Neuronal stem cell (in vitro differentiated cells): Measurements from ENCODE around the gene BRD3OS.
A peak's percentile ranks its signal among the peaks of the same experiment; 100 is the strongest.
"Not testable (repeated sequence)": the region's sequence is repeated elsewhere in the genome, so short reads cannot be mapped to it uniquely, and the experiment has no call there.

ENCODE experiments used
- DNase-seq: peaks from one replicate; pipeline ENCODE4 v3.0.0-alpha.2; 2013; ENCODE audit warnings: low spot score
- H2AFZ ChIP-seq: one replicate; pipeline ENCODE4 v1.6.1; 2013; ENCODE audit warnings: mild to moderate bottlenecking, low read length, inconsistent platforms
- H2AK5ac ChIP-seq: 2 replicates; pipeline ENCODE4 v1.6.1; 2013; ENCODE audit warnings: low read depth, mild to moderate bottlenecking, inconsistent platforms, low read length, moderate library complexity, mixed read lengths
- H2BK120ac ChIP-seq: 2 replicates; pipeline ENCODE4 v1.6.1; 2013; ENCODE audit warnings: low read depth, mild to moderate bottlenecking, inconsistent platforms, low read length, moderate library complexity, mixed read lengths
- H2BK12ac ChIP-seq: one replicate; pipeline ENCODE4 v1.6.1; 2013; ENCODE audit warnings: low read length, inconsistent platforms
- H2BK15ac ChIP-seq: 2 replicates; pipeline ENCODE4 v1.6.1; 2013; ENCODE audit warnings: mild to moderate bottlenecking, low read length, inconsistent platforms, mixed read lengths
- H2BK5ac ChIP-seq: one replicate; pipeline ENCODE4 v1.6.1; 2013; ENCODE audit warnings: inconsistent platforms, mild to moderate bottlenecking, low read length, moderate library complexity
- H3K14ac ChIP-seq: one replicate; pipeline ENCODE4 v1.6.1; 2013; ENCODE audit warnings: low read length, inconsistent platforms
- H3K18ac ChIP-seq: 2 replicates; pipeline ENCODE4 v1.6.1; 2013; ENCODE audit warnings: low read length, inconsistent platforms
- H3K23ac ChIP-seq: 2 replicates; pipeline ENCODE4 v1.6.1; 2013; ENCODE audit warnings: low read depth, mild to moderate bottlenecking, mixed read lengths, low read length, inconsistent platforms; ENCODE audit not compliant: poor library complexity
- H3K27ac ChIP-seq: replicated peaks from 3 replicates; pipeline ENCODE4 v1.5.1; 2013; ENCODE audit warnings: low read length, inconsistent platforms
- H3K27me3 ChIP-seq, 3 experiments: 2 replicates each; pipeline ENCODE4 v1.6.1; 2013; ENCODE audit warnings: low read length in 3 of 3, mild to moderate bottlenecking in 2 of 3, inconsistent platforms in 1 of 3, low read depth in 1 of 3, mixed read lengths in 1 of 3, moderate library complexity in 1 of 3; ENCODE audit not compliant: control insufficient read depth in 3 of 3, insufficient read depth in 3 of 3
- H3K36me3 ChIP-seq, 2 donors: replicated peaks in 1 of 2; 2 replicates each; pipeline ENCODE4 v1.6.1; 2013; ENCODE audit warnings: low read length in 2 of 2; ENCODE audit not compliant: control insufficient read depth in 2 of 2, insufficient read depth in 2 of 2
- H3K4ac ChIP-seq: 2 replicates; pipeline ENCODE4 v1.6.1; 2013; ENCODE audit warnings: inconsistent platforms, mild to moderate bottlenecking, low read length, moderate library complexity
- H3K4me1 ChIP-seq, 2 donors: 1 replicate in 1 of 2; 2 replicates in 1 of 2; pipeline ENCODE4 v1.6.1; 2013; ENCODE audit warnings: low read length in 2 of 2, low read depth in 1 of 2; ENCODE audit not compliant: control insufficient read depth in 2 of 2, insufficient read depth in 1 of 2
- H3K4me2 ChIP-seq: one replicate; pipeline ENCODE4 v1.6.1; 2013; ENCODE audit warnings: mild to moderate bottlenecking, low read length, inconsistent platforms; ENCODE audit not compliant: insufficient read depth, poor library complexity, severe bottlenecking
- H3K4me3 ChIP-seq, 2 donors: 2 replicates each; pipeline ENCODE4 v1.5.1; 2013; ENCODE audit warnings: low read length in 2 of 2, mild to moderate bottlenecking in 2 of 2, inconsistent platforms in 1 of 2, moderate library complexity in 1 of 2
- H3K79me1 ChIP-seq: one replicate; pipeline ENCODE4 v1.6.1; 2013; ENCODE audit warnings: low read depth, mild to moderate bottlenecking, inconsistent platforms, low read length, moderate library complexity
- H3K9ac ChIP-seq: one replicate; pipeline ENCODE4 v1.6.1; 2013; ENCODE audit warnings: mild to moderate bottlenecking, low read depth, low read length, inconsistent platforms; ENCODE audit not compliant: poor library complexity
- H3K9me3 ChIP-seq, 2 donors: replicated peaks in 1 of 2; 2 replicates each; pipeline versions ENCODE3 to v1.6.1; 2013; ENCODE audit warnings: low read length in 2 of 2, mild to moderate bottlenecking in 2 of 2, inconsistent platforms in 1 of 2, low read depth in 1 of 2, mixed read lengths in 1 of 2, moderate library complexity in 1 of 2; ENCODE audit not compliant: control insufficient read depth in 2 of 2, insufficient read depth in 1 of 2
- H4K8ac ChIP-seq: one replicate; pipeline ENCODE4 v1.6.1; 2013; ENCODE audit warnings: low read depth, mild to moderate bottlenecking, inconsistent platforms, low read length, moderate library complexity
- H4K91ac ChIP-seq: one replicate; pipeline ENCODE4 v1.6.1; 2013; ENCODE audit warnings: low read length, low read depth, mild to moderate bottlenecking, inconsistent platforms; ENCODE audit not compliant: poor library complexity
- WGBS, 2 donors: extraction: QIAGEN DNeasy Blood & Tissue Kit; methylation state at CpG; one replicate each; pipeline ENCODE4 v1.1.7; 2013; ENCODE audit warnings: missing lambda C conversion rate in 2 of 2, mixed read lengths in 1 of 2; ENCODE audit not compliant: insufficient read length in 2 of 2, insufficient replicate concordance in 1 of 2; ENCODE audit errors: extremely low coverage in 2 of 2; 5-methylcytosine and 5-hydroxymethylcytosine counted together

BRD3OS gene

DNA sequence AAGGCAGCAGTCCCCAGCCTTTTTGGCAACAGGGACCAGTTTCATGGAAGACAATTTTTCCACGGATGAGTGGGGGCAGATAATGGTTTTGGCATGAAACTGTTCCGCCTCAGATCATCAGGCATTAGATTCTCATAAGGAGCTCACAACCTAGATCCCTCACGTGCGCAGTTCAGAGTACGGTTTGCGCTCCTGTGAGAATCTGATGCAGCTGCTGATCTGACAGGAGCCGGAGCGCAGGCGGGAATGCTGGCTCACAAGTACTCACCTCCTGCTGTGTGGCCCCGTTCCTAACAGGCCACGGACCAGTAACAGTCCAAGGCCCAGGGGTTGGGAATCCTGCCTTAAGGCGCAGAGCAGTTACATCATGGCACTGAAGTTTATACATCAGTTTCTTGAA is 45.9 kb downstream of the BRD3OS start:
- Histone ChIP-seq H3K4ac (no peak overlapping the region), H2AFZ (no peak overlapping the region), H2BK15ac (peak overlapping the region; percentile 27), H3K4me3 (no peak overlapping the region), H2BK12ac (no peak overlapping the region), H3K4me1 (peaks cover 0 to 2% of the 10 kb centered on the region in 2 donors), H3K4me2 (no peak overlapping the region), H3K14ac (no peak overlapping the region), H3K9me3 (peaks cover 6% of the 10 kb centered on the region in 2 donors), H3K27ac (no peak overlapping the region), H2BK120ac (no peak overlapping the region), H3K79me1 (peaks cover 5% of the 10 kb centered on the region), H3K18ac (no peak overlapping the region), H3K27me3 (peaks cover 0 to 25% (median 14%) of the 10 kb centered on the region in 3 experiments), H3K23ac (no peak overlapping the region), H3K36me3 (no peaks in the 10 kb centered on the region), H3K9ac (no peak overlapping the region), H2AK5ac (peak overlapping the region; percentile 89), H2BK5ac (no peak overlapping the region), H4K8ac (no peak overlapping the region), H4K91ac (no peak overlapping the region)
- WGBS, 2 donors: no CpG with 5 or more reads among the region's 12 CpGs
- no peak for DNase-seq

DNA sequence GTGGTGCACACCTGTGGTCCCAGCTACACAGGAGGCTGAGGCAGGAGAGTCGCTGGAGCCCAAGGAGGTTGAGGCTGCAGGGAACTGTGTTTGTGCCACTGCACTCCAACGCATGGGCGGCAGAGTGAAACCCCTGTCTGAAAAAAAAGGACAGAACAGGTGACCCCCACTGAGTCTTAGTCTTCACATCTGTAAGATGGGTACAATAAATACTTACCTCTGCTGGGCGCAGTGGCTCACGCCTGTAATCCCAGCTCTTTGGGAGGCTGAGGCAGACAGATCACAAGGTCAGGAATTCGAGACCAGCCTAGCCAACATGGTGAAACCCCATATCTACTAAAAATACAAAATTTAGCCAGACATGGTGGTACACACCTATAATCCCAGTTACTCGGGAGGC is 47.4 kb downstream of the BRD3OS start:
- not testable (repeated sequence) for H3K36me3 ChIP-seq, H3K4me1 ChIP-seq, H2AFZ ChIP-seq, H2BK5ac ChIP-seq, H3K23ac ChIP-seq, H2BK12ac ChIP-seq, H3K18ac ChIP-seq, H4K8ac ChIP-seq, H3K79me1 ChIP-seq, H3K4me2 ChIP-seq, H2AK5ac ChIP-seq, H3K4ac ChIP-seq, H2BK15ac ChIP-seq, H3K14ac ChIP-seq, H3K9ac ChIP-seq, H3K9me3 ChIP-seq, H2BK120ac ChIP-seq, DNase-seq, H3K27ac ChIP-seq, H4K91ac ChIP-seq, H3K4me3 ChIP-seq
- no CpG with 5 or more reads among the region's 7 CpGs for WGBS, 2 donors
- peaks cover 0 to 25% (median 14%) of the 10 kb centered on the region in 3 experiments for H3K27me3 ChIP-seq

DNA sequence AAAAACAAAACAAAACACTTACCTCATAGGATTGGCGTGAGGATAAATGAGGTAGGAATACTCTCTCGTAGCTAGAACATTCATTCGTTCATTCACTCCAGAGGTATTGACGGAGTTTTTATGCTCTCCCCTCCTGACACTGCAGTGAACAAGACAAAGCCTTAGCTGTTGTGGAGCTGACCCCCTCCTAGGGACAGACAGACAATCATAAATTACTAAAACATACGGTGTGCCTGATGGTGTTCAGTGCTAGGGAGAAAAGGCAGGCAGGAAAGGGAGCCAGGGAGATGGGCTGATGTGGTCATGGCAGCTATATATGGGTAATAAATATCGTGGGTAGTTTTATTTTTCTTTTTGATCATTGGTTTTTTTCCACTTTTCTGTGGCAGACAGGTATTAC is 48.2 kb downstream of the BRD3OS start:
- Histone ChIP-seq H3K36me3 (no peaks in the 10 kb centered on the region), H3K27ac (no peak overlapping the region), H3K14ac (no peak overlapping the region), H3K9ac (no peak overlapping the region), H2AFZ (no peak overlapping the region), H3K4me2 (no peak overlapping the region), H2AK5ac (no peak overlapping the region), H3K4ac (no peak overlapping the region), H2BK12ac (no peak overlapping the region), H2BK15ac (no peak overlapping the region), H3K27me3 (peaks cover 0 to 25% (median 14%) of the 10 kb centered on the region in 3 experiments), H4K91ac (no peak overlapping the region), H3K23ac (no peak overlapping the region), H3K79me1 (no peaks in the 10 kb centered on the region), H3K4me1 (no peaks in the 10 kb centered on the region), H2BK120ac (no peak overlapping the region), H2BK5ac (no peak overlapping the region), H3K4me3 (no peak overlapping the region), H3K18ac (no peak overlapping the region), H4K8ac (no peak overlapping the region), H3K9me3 (peaks cover 6% of the 10 kb centered on the region in 2 donors)
- DNase-seq: no peak
- WGBS, 2 donors: no CpG with 5 or more reads among the region's 6 CpGs

DNA sequence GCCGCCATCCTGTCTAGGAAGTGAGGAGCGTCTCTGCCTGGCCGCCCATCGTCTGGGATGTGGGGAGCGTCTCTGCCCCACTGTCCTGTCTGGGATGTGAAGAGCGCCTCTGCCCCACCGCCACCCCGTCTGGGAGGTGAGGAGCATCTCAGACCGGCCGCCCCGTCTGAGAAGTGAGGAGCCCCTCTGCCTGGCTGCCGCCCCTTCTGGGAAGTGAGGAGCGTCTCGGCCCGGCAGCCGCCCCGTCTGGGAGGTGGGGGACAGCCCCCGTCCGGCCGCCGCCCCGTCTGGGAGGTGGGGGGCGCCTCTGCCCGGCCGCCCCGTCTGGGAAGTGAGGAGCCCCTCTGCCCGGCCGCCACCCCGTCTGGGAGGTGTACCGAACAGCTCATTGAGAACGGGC is 50.4 kb downstream of the BRD3OS start:
- not testable (repeated sequence) for H3K23ac ChIP-seq, H2BK5ac ChIP-seq, H3K4me1 ChIP-seq, H3K9ac ChIP-seq, H2BK12ac ChIP-seq, H4K8ac ChIP-seq, DNase-seq, H2AFZ ChIP-seq, H2BK120ac ChIP-seq, H3K4me2 ChIP-seq, H3K14ac ChIP-seq, H3K27me3 ChIP-seq, H3K9me3 ChIP-seq, H3K4me3 ChIP-seq, H3K36me3 ChIP-seq, H4K91ac ChIP-seq, H3K79me1 ChIP-seq, H2BK15ac ChIP-seq, H3K27ac ChIP-seq, H2AK5ac ChIP-seq, H3K18ac ChIP-seq, H3K4ac ChIP-seq
- no CpG with 5 or more reads among the region's 31 CpGs for WGBS, 2 donors
